Spleen (tissue), 7 donors: ENCODE results near the gene MLC1.

ENCODE experiments used
- CTCF ChIP-seq, 11 experiments: fragments of 200-600 bp in 7 of 11; fragments of 450-650 bp in 4 of 11; sonication (generic) in 4 of 11; IDR thresholded peaks in 8 of 11; conservative IDR thresholded peaks in 3 of 11; 1 replicate in 7 of 11; 2 replicates in 4 of 11; pipeline versions ENCODE4 v1.4.0 to v1.8.0; 2016 to 2021; ENCODE audit warnings: antibody characterized with exemption in 11 of 11, inconsistent platforms in 4 of 11, mild to moderate bottlenecking in 1 of 11
- POLR2A ChIP-seq, 3 donors: fragments of 450-650 bp; IDR thresholded peaks; one replicate each; pipeline ENCODE4 v1.5.1; 2017; ENCODE audit warnings: antibody characterized with exemption in 3 of 3, mild to moderate bottlenecking in 1 of 3
- donor health status: DM: no; HTN: no; CAD: no; lungs with moderate emphysema.
- donor health status: DM: no; HTN: no; CAD: no.
- donor health status: DM: no; HTN: no; CAD: no.

DNA sequence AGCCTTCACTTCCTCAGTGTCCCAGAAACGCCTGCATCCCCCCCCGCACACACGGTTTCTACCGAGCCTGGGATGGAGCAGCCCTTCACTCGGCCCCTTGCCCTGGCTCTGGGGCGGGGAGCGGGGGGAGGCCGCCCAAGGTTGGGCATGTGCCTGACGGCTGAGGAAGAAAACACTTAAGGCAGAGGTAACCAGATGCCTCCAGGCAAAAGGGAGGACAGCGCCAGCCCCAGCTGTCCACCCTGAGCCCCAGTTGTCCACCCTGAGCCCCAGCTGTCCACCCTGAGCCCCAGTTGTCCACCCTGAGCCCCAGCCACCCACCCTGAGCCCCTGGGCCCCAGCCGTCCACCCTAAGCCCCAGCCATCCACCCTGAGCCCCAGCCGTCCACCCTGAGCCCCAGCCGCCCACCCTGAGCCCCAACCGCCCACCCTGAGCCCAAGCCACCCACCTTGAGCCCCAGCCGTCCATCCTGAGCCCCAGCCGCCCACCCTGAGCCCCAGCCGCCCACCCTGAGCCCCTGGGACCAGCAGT, 23.3 kb downstream of the MLC1 start:
- no peak for TF ChIP-seq CTCF (IDR thresholded peaks at IDR 0.05 in 8 of 11, conservative IDR thresholded peaks at IDR 0.05 in 3 of 11)
- no peak for TF ChIP-seq POLR2A (IDR thresholded peaks at IDR 0.05)
